Neuronal stem cell (in vitro differentiated cells): ENCODE results near the gene ABHD17B.

Experiments used
- DNase-seq: peaks from one replicate; pipeline ENCODE4 v3.0.0-alpha.2; 2013; ENCODE audit warnings: low spot score
- H2AFZ ChIP-seq: one replicate; pipeline ENCODE4 v1.6.1; 2013; ENCODE audit warnings: mild to moderate bottlenecking, low read length, inconsistent platforms
- H2AK5ac ChIP-seq: 2 replicates; pipeline ENCODE4 v1.6.1; 2013; ENCODE audit warnings: low read depth, mild to moderate bottlenecking, inconsistent platforms, low read length, moderate library complexity, mixed read lengths
- H2BK120ac ChIP-seq: 2 replicates; pipeline ENCODE4 v1.6.1; 2013; ENCODE audit warnings: low read depth, mild to moderate bottlenecking, inconsistent platforms, low read length, moderate library complexity, mixed read lengths
- H2BK12ac ChIP-seq: one replicate; pipeline ENCODE4 v1.6.1; 2013; ENCODE audit warnings: low read length, inconsistent platforms
- H2BK15ac ChIP-seq: 2 replicates; pipeline ENCODE4 v1.6.1; 2013; ENCODE audit warnings: mild to moderate bottlenecking, low read length, inconsistent platforms, mixed read lengths
- H2BK5ac ChIP-seq: one replicate; pipeline ENCODE4 v1.6.1; 2013; ENCODE audit warnings: inconsistent platforms, mild to moderate bottlenecking, low read length, moderate library complexity
- H3K14ac ChIP-seq: one replicate; pipeline ENCODE4 v1.6.1; 2013; ENCODE audit warnings: low read length, inconsistent platforms
- H3K18ac ChIP-seq: 2 replicates; pipeline ENCODE4 v1.6.1; 2013; ENCODE audit warnings: low read length, inconsistent platforms
- H3K23ac ChIP-seq: 2 replicates; pipeline ENCODE4 v1.6.1; 2013; ENCODE audit warnings: low read depth, mild to moderate bottlenecking, mixed read lengths, low read length, inconsistent platforms; ENCODE audit not compliant: poor library complexity
- H3K27ac ChIP-seq: replicated peaks from 3 replicates; pipeline ENCODE4 v1.5.1; 2013; ENCODE audit warnings: low read length, inconsistent platforms
- H3K27me3 ChIP-seq, 3 experiments: 2 replicates each; pipeline ENCODE4 v1.6.1; 2013; ENCODE audit warnings: low read length in 3 of 3, mild to moderate bottlenecking in 2 of 3, inconsistent platforms in 1 of 3, low read depth in 1 of 3, mixed read lengths in 1 of 3, moderate library complexity in 1 of 3; ENCODE audit not compliant: control insufficient read depth in 3 of 3, insufficient read depth in 3 of 3
- H3K36me3 ChIP-seq, 2 donors: replicated peaks in 1 of 2; 2 replicates each; pipeline ENCODE4 v1.6.1; 2013; ENCODE audit warnings: low read length in 2 of 2; ENCODE audit not compliant: control insufficient read depth in 2 of 2, insufficient read depth in 2 of 2
- H3K4ac ChIP-seq: 2 replicates; pipeline ENCODE4 v1.6.1; 2013; ENCODE audit warnings: inconsistent platforms, mild to moderate bottlenecking, low read length, moderate library complexity
- H3K4me1 ChIP-seq, 2 donors: 1 replicate in 1 of 2; 2 replicates in 1 of 2; pipeline ENCODE4 v1.6.1; 2013; ENCODE audit warnings: low read length in 2 of 2, low read depth in 1 of 2; ENCODE audit not compliant: control insufficient read depth in 2 of 2, insufficient read depth in 1 of 2
- H3K4me2 ChIP-seq: one replicate; pipeline ENCODE4 v1.6.1; 2013; ENCODE audit warnings: mild to moderate bottlenecking, low read length, inconsistent platforms; ENCODE audit not compliant: insufficient read depth, poor library complexity, severe bottlenecking
- H3K4me3 ChIP-seq, 2 donors: 2 replicates each; pipeline ENCODE4 v1.5.1; 2013; ENCODE audit warnings: low read length in 2 of 2, mild to moderate bottlenecking in 2 of 2, inconsistent platforms in 1 of 2, moderate library complexity in 1 of 2
- H3K79me1 ChIP-seq: one replicate; pipeline ENCODE4 v1.6.1; 2013; ENCODE audit warnings: low read depth, mild to moderate bottlenecking, inconsistent platforms, low read length, moderate library complexity
- H3K9ac ChIP-seq: one replicate; pipeline ENCODE4 v1.6.1; 2013; ENCODE audit warnings: mild to moderate bottlenecking, low read depth, low read length, inconsistent platforms; ENCODE audit not compliant: poor library complexity
- H3K9me3 ChIP-seq, 2 donors: replicated peaks in 1 of 2; 2 replicates each; pipeline versions ENCODE3 to v1.6.1; 2013; ENCODE audit warnings: low read length in 2 of 2, mild to moderate bottlenecking in 2 of 2, inconsistent platforms in 1 of 2, low read depth in 1 of 2, mixed read lengths in 1 of 2, moderate library complexity in 1 of 2; ENCODE audit not compliant: control insufficient read depth in 2 of 2, insufficient read depth in 1 of 2
- H4K8ac ChIP-seq: one replicate; pipeline ENCODE4 v1.6.1; 2013; ENCODE audit warnings: low read depth, mild to moderate bottlenecking, inconsistent platforms, low read length, moderate library complexity
- H4K91ac ChIP-seq: one replicate; pipeline ENCODE4 v1.6.1; 2013; ENCODE audit warnings: low read length, low read depth, mild to moderate bottlenecking, inconsistent platforms; ENCODE audit not compliant: poor library complexity
- whole genome bisulfite sequencing, 2 donors: extraction: QIAGEN DNeasy Blood & Tissue Kit; methylation state at CpG; one replicate each; pipeline ENCODE4 v1.1.7; 2013; ENCODE audit warnings: missing lambda C conversion rate in 2 of 2, mixed read lengths in 1 of 2; ENCODE audit not compliant: insufficient read length in 2 of 2, insufficient replicate concordance in 1 of 2; ENCODE audit errors: extremely low coverage in 2 of 2; 5-methylcytosine and 5-hydroxymethylcytosine counted together

Gene ABHD17B

GRCh38 chr9:71859939-71860338, 51.1 kb downstream of the ABHD17B start:
- H2BK5ac ChIP-seq, result no peak overlapping the region
- no peak overlapping the region for H4K8ac ChIP-seq
- no peak overlapping the region for H2BK15ac ChIP-seq
- H3K14ac ChIP-seq, result no peak overlapping the region
- no peak for DNase-seq
- no peak overlapping the region for H2AFZ ChIP-seq
- H2AK5ac ChIP-seq, result no peak overlapping the region
- no peak overlapping the region for H2BK120ac ChIP-seq
- no peak overlapping the region for H3K4ac ChIP-seq
- WGBS, 2 donors, result no CpG with 5 or more reads among the region's 3 CpGs
- no peak overlapping the region for H3K27ac ChIP-seq
- peaks cover 0 to 41% of the 10 kb centered on the region in 2 donors for H3K36me3 ChIP-seq
- H3K27me3 ChIP-seq, result no peaks in the 10 kb centered on the region
- H3K4me3 ChIP-seq, result no peak overlapping the region
- no peaks in the 10 kb centered on the region for H3K79me1 ChIP-seq
- H4K91ac ChIP-seq, result no peak overlapping the region
- H3K18ac ChIP-seq, result no peak overlapping the region
- no peak overlapping the region for H2BK12ac ChIP-seq
- no peak overlapping the region for H3K4me2 ChIP-seq
- H3K4me1 ChIP-seq, result no peaks in the 10 kb centered on the region
- H3K23ac ChIP-seq, result no peak overlapping the region
- H3K9me3 ChIP-seq, result peaks cover 3 to 16% of the 10 kb centered on the region in 2 donors
- no peak overlapping the region for H3K9ac ChIP-seq

DNA sequence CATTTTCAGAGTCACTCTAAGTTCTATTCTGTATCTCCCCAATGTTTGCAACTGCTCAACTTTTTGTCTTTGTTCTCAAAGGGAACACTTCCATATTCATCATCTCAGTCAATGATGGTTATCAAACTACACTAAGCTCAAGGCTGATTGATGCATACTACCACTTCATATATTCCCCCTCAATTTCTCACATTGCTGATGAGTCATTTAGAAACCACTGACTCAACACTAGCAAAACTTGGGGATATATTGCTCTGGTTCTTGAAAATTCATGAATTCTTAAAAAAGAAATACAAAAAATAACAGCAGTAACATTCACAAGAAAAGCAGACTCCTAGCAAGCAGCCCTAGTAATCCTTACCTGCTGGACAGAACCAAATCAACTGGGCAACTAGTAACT, 52.2 kb downstream of the ABHD17B start:
- Histone ChIP-seq H2AK5ac (no peak overlapping the region), H2BK12ac (no peak overlapping the region), H2BK120ac (no peak overlapping the region), H2AFZ (no peak overlapping the region), H3K18ac (no peak overlapping the region), H3K27ac (no peak overlapping the region), H3K27me3 (no peaks in the 10 kb centered on the region), H3K9ac (no peak overlapping the region), H3K4me3 (no peak overlapping the region), H3K4me1 (no peaks in the 10 kb centered on the region), H3K4me2 (no peak overlapping the region), H3K4ac (no peak overlapping the region), H2BK15ac (no peak overlapping the region), H4K8ac (no peak overlapping the region), H2BK5ac (no peak overlapping the region), H3K14ac (no peak overlapping the region), H3K23ac (no peak overlapping the region), H3K79me1 (no peaks in the 10 kb centered on the region), H4K91ac (no peak overlapping the region), H3K36me3 (peaks cover 0 to 33% of the 10 kb centered on the region in 2 donors), H3K9me3 (peaks cover 3 to 16% of the 10 kb centered on the region in 2 donors)
- no peak for DNase-seq

DNA sequence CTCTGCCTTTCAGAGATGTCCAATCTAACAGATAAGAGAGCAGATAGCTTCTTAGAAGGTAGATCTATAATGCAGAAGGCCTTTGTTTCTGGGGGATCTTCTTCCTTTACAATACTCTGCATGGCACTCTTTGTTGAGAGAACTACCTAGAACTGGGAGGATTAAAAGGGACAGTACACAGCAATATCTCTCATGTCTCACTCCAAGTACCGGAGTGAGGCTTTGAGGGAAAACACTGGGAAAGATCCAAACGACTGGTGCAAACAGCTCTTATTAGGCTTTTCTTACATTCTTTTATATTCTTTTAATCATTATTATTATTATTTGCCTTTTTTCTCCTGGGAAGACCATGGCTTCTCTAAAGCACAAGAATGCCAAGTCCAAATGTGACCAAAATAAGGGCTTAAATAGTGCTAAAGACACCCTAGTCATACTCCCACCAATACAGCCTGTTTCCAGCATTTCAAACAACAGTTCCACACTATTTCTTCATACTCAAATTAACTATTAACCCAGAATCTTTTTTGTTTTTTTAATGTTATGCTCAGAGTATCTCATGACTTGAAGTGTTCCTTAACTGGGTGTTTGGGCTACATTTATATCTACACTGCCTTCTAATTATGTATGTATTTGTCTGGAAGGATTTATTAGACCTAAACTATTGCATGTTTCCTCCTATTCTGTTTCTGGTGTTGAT, 52.7 kb downstream of the ABHD17B start:
- no peak overlapping the region for H4K91ac ChIP-seq
- H3K4ac ChIP-seq, result no peak overlapping the region
- H3K36me3 ChIP-seq, result peaks cover 0 to 27% of the 10 kb centered on the region in 2 donors
- no peak overlapping the region for H2BK120ac ChIP-seq
- peaks cover 3 to 16% of the 10 kb centered on the region in 2 donors for H3K9me3 ChIP-seq
- H3K4me2 ChIP-seq, result no peak overlapping the region
- H3K27me3 ChIP-seq, result no peaks in the 10 kb centered on the region
- no peak overlapping the region for H3K9ac ChIP-seq
- H3K18ac ChIP-seq, result no peak overlapping the region
- no peak overlapping the region for H2BK15ac ChIP-seq
- DNase-seq, result no peak
- WGBS, 2 donors, result no CpG with 5 or more reads among the region's 2 CpGs
- H3K23ac ChIP-seq, result no peak overlapping the region
- H3K14ac ChIP-seq, result no peak overlapping the region
- H4K8ac ChIP-seq, result no peak overlapping the region
- H2BK12ac ChIP-seq, result no peak overlapping the region
- no peak overlapping the region for H2BK5ac ChIP-seq
- H3K79me1 ChIP-seq, result no peaks in the 10 kb centered on the region
- no peak overlapping the region for H2AFZ ChIP-seq
- no peaks in the 10 kb centered on the region for H3K4me1 ChIP-seq
- H3K27ac ChIP-seq, result no peak overlapping the region
- H2AK5ac ChIP-seq, result no peak overlapping the region
- no peak overlapping the region for H3K4me3 ChIP-seq

DNA sequence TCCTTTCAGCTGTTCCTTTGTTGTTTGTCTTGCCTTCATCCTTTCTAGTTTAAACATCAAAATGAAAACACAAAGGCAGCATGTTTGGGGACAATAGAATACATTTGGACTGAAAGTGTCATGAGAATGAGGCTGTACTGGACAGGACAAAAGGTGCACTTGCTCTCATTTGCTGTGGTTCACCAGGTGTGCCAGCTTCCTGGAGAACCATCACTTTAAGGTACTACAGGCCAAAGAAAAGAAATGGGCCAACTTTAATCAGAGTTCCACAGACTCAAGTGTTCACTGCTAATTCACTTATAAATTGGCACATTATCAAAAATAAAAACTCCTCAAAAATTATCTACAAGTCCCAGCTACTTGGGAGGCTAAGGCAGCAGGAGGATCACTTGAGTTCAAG, 53.8 kb downstream of the ABHD17B start:
- Histone ChIP-seq H3K27me3 (no peaks in the 10 kb centered on the region), H2BK12ac (no peak overlapping the region), H2BK15ac (no peak overlapping the region), H4K8ac (no peak overlapping the region), H3K4me3 (no peak overlapping the region), H3K36me3 (peaks cover 0 to 17% of the 10 kb centered on the region in 2 donors), H3K9ac (no peak overlapping the region), H3K9me3 (peaks cover 3 to 16% of the 10 kb centered on the region in 2 donors), H3K27ac (no peak overlapping the region), H3K4ac (no peak overlapping the region), H3K4me1 (no peaks in the 10 kb centered on the region), H4K91ac (no peak overlapping the region), H3K14ac (no peak overlapping the region), H3K18ac (no peak overlapping the region), H2BK120ac (no peak overlapping the region), H3K23ac (no peak overlapping the region), H3K4me2 (no peak overlapping the region), H2BK5ac (no peak overlapping the region), H3K79me1 (no peaks in the 10 kb centered on the region), H2AFZ (no peak overlapping the region), H2AK5ac (no peak overlapping the region)
- DNase-seq, result no peak
